ENCODE results near the gene CAMK2D. TPM values are rescaled to one million over a fixed set of nuclear protein-coding genes. Genes with fewer than 3 reads are reported as not detected.
A peak's percentile ranks its signal among the peaks of the same experiment; 100 is the strongest.

Gene CAMK2D
- total and polyA plus RNA-seq, 7 donors = 24.3 to 78.1 (median 54.0) TPM

GRCh38 chr4:113449410-113449974, 312.0 kb downstream of the CAMK2D start:
- no peaks in the 10 kb centered on the region for H3K36me3 ChIP-seq
- no peak overlapping the region for H3K4me3 ChIP-seq
- intact Hi-C loops (cut with DNase I) = loop anchor here (2.0 to 5.0 kb wide), 2 partner anchors 19 to 52 kb away; no protein-coding TSS in a partner anchor
- H3K4me1 ChIP-seq = peaks cover 0 to 88% (median 65%) of the 10 kb centered on the region in 4 donors
- H3K27me3 ChIP-seq = no peaks in the 10 kb centered on the region
- H3K27ac ChIP-seq = peak overlapping the region; percentile 66 to 80 (median 72)
- 74 to 88% methylated on average over 1 of the region's 1 CpG for WGBS, 2 donors
- TF ChIP-seq POLR2AphosphoS5 (IDR thresholded peaks at IDR 0.05) = peak in 1 of 4 donors; percentile 6
- TF ChIP-seq, protein P1, sequence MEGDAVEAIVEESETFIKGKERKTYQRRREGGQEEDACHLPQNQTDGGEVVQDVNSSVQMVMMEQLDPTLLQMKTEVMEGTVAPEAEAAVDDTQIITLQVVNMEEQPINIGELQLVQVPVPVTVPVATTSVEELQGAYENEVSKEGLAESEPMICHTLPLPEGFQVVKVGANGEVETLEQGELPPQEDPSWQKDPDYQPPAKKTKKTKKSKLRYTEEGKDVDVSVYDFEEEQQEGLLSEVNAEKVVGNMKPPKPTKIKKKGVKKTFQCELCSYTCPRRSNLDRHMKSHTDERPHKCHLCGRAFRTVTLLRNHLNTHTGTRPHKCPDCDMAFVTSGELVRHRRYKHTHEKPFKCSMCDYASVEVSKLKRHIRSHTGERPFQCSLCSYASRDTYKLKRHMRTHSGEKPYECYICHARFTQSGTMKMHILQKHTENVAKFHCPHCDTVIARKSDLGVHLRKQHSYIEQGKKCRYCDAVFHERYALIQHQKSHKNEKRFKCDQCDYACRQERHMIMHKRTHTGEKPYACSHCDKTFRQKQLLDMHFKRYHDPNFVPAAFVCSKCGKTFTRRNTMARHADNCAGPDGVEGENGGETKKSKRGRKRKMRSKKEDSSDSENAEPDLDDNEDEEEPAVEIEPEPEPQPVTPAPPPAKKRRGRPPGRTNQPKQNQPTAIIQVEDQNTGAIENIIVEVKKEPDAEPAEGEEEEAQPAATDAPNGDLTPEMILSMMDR (IDR thresholded peaks at IDR 0.05) = no peak
- H3K9me3 ChIP-seq = no peaks in the 10 kb centered on the region
- no peak for DNase-seq

DNA sequence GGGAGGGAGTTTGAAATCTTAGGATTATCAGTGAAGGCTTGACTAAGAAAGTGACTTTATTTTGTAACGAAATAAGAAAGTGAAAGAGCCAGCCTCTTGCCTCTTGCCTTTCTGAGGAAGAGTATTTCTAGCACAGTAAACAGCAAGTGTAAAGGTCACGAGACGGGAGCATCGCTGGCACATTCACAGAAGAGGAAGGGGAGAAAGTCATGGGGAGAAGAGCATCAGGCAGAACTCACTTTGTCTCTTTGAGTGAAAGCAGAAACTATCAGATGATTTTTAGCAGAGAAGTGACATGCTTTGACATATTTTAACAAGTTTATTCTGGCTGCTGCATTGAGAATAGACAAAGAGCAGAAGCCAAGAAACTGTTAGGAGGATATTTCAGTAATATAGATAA, 313.8 kb downstream of the CAMK2D start:
- intact Hi-C loops (cut with DNase I) = loop anchor here (2.0 to 5.0 kb wide), 2 partner anchors 21 to 50 kb away; no protein-coding TSS in a partner anchor
- H3K9me3 ChIP-seq = no peaks in the 10 kb centered on the region
- WGBS, 2 donors = 29 to 31% methylated on average over 4 of the region's 4 CpGs
- DNase-seq = no peak
- H3K27ac ChIP-seq = peak overlapping the region; percentile 66 to 80 (median 72)
- peaks cover 0 to 85% (median 61%) of the 10 kb centered on the region in 4 donors for H3K4me1 ChIP-seq
- no peaks in the 10 kb centered on the region for H3K36me3 ChIP-seq
- H3K4me3 ChIP-seq = peak overlapping the region in 2 of 4 donors; percentile 13 to 21
- no peaks in the 10 kb centered on the region for H3K27me3 ChIP-seq
- TF ChIP-seq, protein P1 (IDR thresholded peaks at IDR 0.05) = no peak
- peak in 1 of 4 donors; percentile 21 for TF ChIP-seq EP300 (IDR thresholded peaks at IDR 0.05)
- peak; percentile 15 to 81 (median 70) for TF ChIP-seq POLR2AphosphoS5 (IDR thresholded peaks at IDR 0.05)
- no peak for TF ChIP-seq POLR2A (IDR thresholded peaks at IDR 0.05)

DNA sequence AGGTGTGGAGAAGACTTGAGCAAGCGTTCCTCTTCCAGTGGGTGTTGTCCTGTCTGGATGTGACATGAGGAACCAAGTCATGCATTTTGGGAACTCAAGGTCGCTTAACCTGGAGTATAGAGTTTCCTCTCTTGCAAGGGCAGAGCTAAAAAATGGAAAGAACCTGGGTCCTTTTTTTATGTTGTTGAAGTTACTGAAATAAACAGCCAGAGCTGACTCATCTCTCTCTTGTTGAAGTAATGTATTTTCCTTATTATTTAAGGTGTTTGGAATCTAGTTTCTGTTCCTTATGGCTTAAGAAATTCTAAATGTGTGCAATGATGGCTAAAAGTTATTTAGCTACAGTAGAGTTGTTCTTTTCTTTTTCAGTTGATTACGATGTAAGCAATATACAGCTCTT, 314.5 kb downstream of the CAMK2D start:
- DNase-seq = no peak
- intact Hi-C loops (cut with DNase I) = loop anchor here (5.0 kb wide), 1 partner anchor 50 kb away; no protein-coding TSS in a partner anchor
- Histone ChIP-seq H3K27me3 (no peaks in the 10 kb centered on the region), H3K4me1 (peaks cover 0 to 78% (median 54%) of the 10 kb centered on the region in 4 donors), H3K4me3 (no peak overlapping the region), H3K36me3 (no peaks in the 10 kb centered on the region), H3K9me3 (no peaks in the 10 kb centered on the region), H3K27ac (peak overlapping the region; percentile 66 to 80 (median 72))
- 89 to 95% methylated on average over 3 of the region's 3 CpGs for WGBS, 2 donors
- TF ChIP-seq POLR2AphosphoS5 (IDR thresholded peaks at IDR 0.05) = no peak
- no peak for TF ChIP-seq EP300 (IDR thresholded peaks at IDR 0.05)
- TF ChIP-seq POLR2A (IDR thresholded peaks at IDR 0.05) = no peak
- TF ChIP-seq, protein P1 (IDR thresholded peaks at IDR 0.05) = no peak

DNA sequence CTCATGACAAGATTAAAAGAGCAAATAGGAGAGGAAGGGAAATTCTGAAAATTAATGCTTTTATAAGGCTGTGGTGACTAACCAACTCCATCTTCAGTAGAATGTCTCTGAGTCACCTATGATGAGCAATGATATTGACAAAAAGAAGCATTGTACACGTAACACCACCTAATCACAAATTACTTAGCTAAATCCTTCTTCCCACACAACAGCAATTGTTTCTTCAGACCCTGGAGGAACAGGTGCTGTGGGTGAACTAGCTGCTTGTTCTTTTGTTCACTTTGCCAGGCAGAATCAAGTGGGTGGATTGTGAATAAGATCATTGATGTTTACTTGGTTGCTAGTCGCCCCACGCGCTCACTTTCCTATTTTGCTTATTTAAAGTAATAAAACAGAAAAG, 315.5 kb downstream of the CAMK2D start:
- Histone ChIP-seq H3K27ac (peak overlapping the region; percentile 69 to 80 (median 72)), H3K27me3 (no peaks in the 10 kb centered on the region), H3K4me3 (no peak overlapping the region), H3K9me3 (no peaks in the 10 kb centered on the region), H3K4me1 (peaks cover 0 to 67% (median 44%) of the 10 kb centered on the region in 4 donors), H3K36me3 (no peaks in the 10 kb centered on the region)
- intact Hi-C loops (cut with DNase I) = loop anchor here (5.0 kb wide), 1 partner anchor 49 kb away; no protein-coding TSS in a partner anchor
- no peak for DNase-seq
- peak in 1 of 4 donors; percentile 41 for TF ChIP-seq POLR2AphosphoS5 (IDR thresholded peaks at IDR 0.05)
- TF ChIP-seq, protein P1 (IDR thresholded peaks at IDR 0.05) = no peak
- TF ChIP-seq POLR2A (IDR thresholded peaks at IDR 0.05) = no peak
- no peak for TF ChIP-seq EP300 (IDR thresholded peaks at IDR 0.05)
- WGBS, 2 donors = 85 to 89% methylated on average over 4 of the region's 4 CpGs

Measured in sigmoid colon (tissue), 7 donors.